Thyroid gland (tissue), 4 donors: Measurements from ENCODE around the gene TRAPPC6A. TPM values are rescaled to one million over a fixed set of nuclear protein-coding genes. Genes with fewer than 3 reads are reported as not detected.

Experiments used
- DNase-seq, 2 donors: peaks; one replicate each; pipeline ENCODE4 v3.0.0-alpha.2; 2019
- H3K27ac ChIP-seq, 3 donors: fragments of 200-600 bp; sonication (generic); 1 replicate in 2 of 3; 2 replicates in 1 of 3; pipeline ENCODE4 v1.5.1; 2016 to 2019; ENCODE audit warnings: mild to moderate bottlenecking in 1 of 3, moderate library complexity in 1 of 3
- H3K27me3 ChIP-seq: fragments of 200-600 bp; sonication (generic); one replicate; pipeline ENCODE4 v1.5.1; 2019
- H3K36me3 ChIP-seq, 2 donors: fragments of 200-600 bp; sonication (generic); one replicate each; pipeline ENCODE4 v1.5.1; 2016 to 2019
- H3K4me1 ChIP-seq, 2 donors: fragments of 200-600 bp; sonication (generic); one replicate each; pipeline ENCODE4 v1.5.1; 2017 to 2019
- H3K4me3 ChIP-seq, 3 donors: fragments of 200-600 bp; sonication (generic); replicated peaks in 1 of 3; 1 replicate in 2 of 3; 2 replicates in 1 of 3; pipeline ENCODE4 v1.5.1; 2016; ENCODE audit warnings: mild to moderate bottlenecking in 1 of 3
- H3K9me3 ChIP-seq: fragments of 200-600 bp; sonication (generic); one replicate; pipeline ENCODE4 v1.5.1; 2017
- CTCF ChIP-seq, 6 experiments: fragments of 200-600 bp in 3 of 6; fragments of 450-650 bp in 3 of 6; sonication (generic) in 3 of 6; IDR thresholded peaks; one replicate each; pipeline ENCODE4 v1.5.1; 2016 to 2019; ENCODE audit warnings: antibody characterized with exemption in 6 of 6, mild to moderate bottlenecking in 2 of 6, inconsistent platforms in 1 of 6, moderate library complexity in 1 of 6
- POLR2A ChIP-seq, 2 donors: fragments of 450-650 bp; IDR thresholded peaks; one replicate each; pipeline ENCODE4 v1.6.1; 2017; ENCODE audit warnings: antibody characterized with exemption in 2 of 2, mild to moderate bottlenecking in 2 of 2, moderate library complexity in 1 of 2
- WGBS, 2 donors: methylation state at CpG; one replicate each; pipeline ENCODE4 v1.1.5; 2017; 5-methylcytosine and 5-hydroxymethylcytosine counted together
- intact Hi-C: fragments of 100-400 bp; cut with DNase I; formaldehyde crosslinking; loops from one replicate; pipeline ENCODE4 v1.15.1; 2023
- total RNA-seq, 4 donors: library from RNA; depleted of rRNA; stranded (reverse); fragments of >200 nt; gene quantifications; one replicate each; pipeline ENCODE4 v1.2.3, GENCODE V29; 2016

The TRAPPC6A gene
- total RNA-seq, 4 donors from 2014 or later: 25.0 to 53.3 (median 38.8) TPM

- Histone ChIP-seq H3K9me3 (no peaks in the 10 kb centered on the region), H3K36me3 (no peaks in the 10 kb centered on the region), H3K27me3 (no peaks in the 10 kb centered on the region), H3K4me1 (no peaks in the 10 kb centered on the region), H3K4me3 (no peak overlapping the region), H3K27ac (no peak overlapping the region)
- DNase-seq: peak in 1 of 2 donors; percentile 8
- intact Hi-C loops: no loop called here
- 59 to 60% methylated on average over 4 of the region's 4 CpGs for WGBS, 2 donors
- no peak for TF ChIP-seq POLR2A (IDR thresholded peaks at IDR 0.05)
- no peak for TF ChIP-seq CTCF (IDR thresholded peaks at IDR 0.05)
Observed at GRCh38 chr19:45200568-45200967, 22.5 kb upstream of the TRAPPC6A start.

GRCh38 chr19:45195764-45196163 lies 17.7 kb upstream of the TRAPPC6A start:
- DNase-seq: no peak
- Histone ChIP-seq H3K27ac (no peak overlapping the region), H3K4me1 (no peaks in the 10 kb centered on the region), H3K4me3 (no peak overlapping the region), H3K27me3 (no peaks in the 10 kb centered on the region), H3K9me3 (no peaks in the 10 kb centered on the region), H3K36me3 (no peaks in the 10 kb centered on the region)
- intact Hi-C loops: no loop called here
- TF ChIP-seq POLR2A (IDR thresholded peaks at IDR 0.05) (no peak), CTCF (IDR thresholded peaks at IDR 0.05) (no peak)
- 82 to 93% methylated on average over 6 of the region's 6 CpGs for WGBS, 2 donors

GRCh38 chr19:45191375-45191774 lies 13.3 kb upstream of the TRAPPC6A start:
- no peak for DNase-seq
- 94 to 95% methylated on average over 4 of the region's 4 CpGs for WGBS, 2 donors
- intact Hi-C loops: no loop called here

GRCh38 chr19:45189971-45190370 lies 11.9 kb upstream of the TRAPPC6A start:
- TF ChIP-seq POLR2A (IDR thresholded peaks at IDR 0.05): no peak
- TF ChIP-seq CTCF (IDR thresholded peaks at IDR 0.05): no peak
- Histone ChIP-seq H3K4me1 (no peaks in the 10 kb centered on the region), H3K27me3 (no peaks in the 10 kb centered on the region), H3K36me3 (no peaks in the 10 kb centered on the region), H3K4me3 (no peak overlapping the region), H3K9me3 (no peaks in the 10 kb centered on the region), H3K27ac (no peak overlapping the region)
- 94 to 98% methylated on average over 1 of the region's 1 CpG for WGBS, 2 donors
- DNase-seq: no peak
- intact Hi-C loops: no loop called here

More at GRCh38 chr19:45191375-45191774, 13.3 kb upstream of the TRAPPC6A start:
- Histone ChIP-seq H3K36me3 (no peaks in the 10 kb centered on the region), H3K4me1 (no peaks in the 10 kb centered on the region), H3K4me3 (no peak overlapping the region), H3K9me3 (no peaks in the 10 kb centered on the region), H3K27ac (no peak overlapping the region), H3K27me3 (no peaks in the 10 kb centered on the region)
- TF ChIP-seq POLR2A (IDR thresholded peaks at IDR 0.05) (no peak), CTCF (IDR thresholded peaks at IDR 0.05) (no peak)

GRCh38 chr19:45187421-45188100 lies 9.5 kb upstream of the TRAPPC6A start:
- DNase-seq: peak; percentile 31 to 34
- WGBS, 2 donors: 26 to 40% methylated on average over 11 to 12 of the region's 12 CpGs
- no peaks in the 10 kb centered on the region for H3K4me1 ChIP-seq
- no peaks in the 10 kb centered on the region for H3K36me3 ChIP-seq
- TF ChIP-seq CTCF (IDR thresholded peaks at IDR 0.05) (peak; percentile 44 to 72 (median 50)), POLR2A (IDR thresholded peaks at IDR 0.05) (no peak)
- intact Hi-C loops: no loop called here
- H3K27ac ChIP-seq: no peak overlapping the region
- H3K27me3 ChIP-seq: no peaks in the 10 kb centered on the region
- H3K9me3 ChIP-seq: no peaks in the 10 kb centered on the region
- no peak overlapping the region for H3K4me3 ChIP-seq
